Astrocyte of the cerebellum (primary cell): ENCODE results near the gene CACNA2D3.
A peak's percentile ranks its signal among the peaks of the same experiment; 100 is the strongest.

Experiments used
- DNase-seq: peaks from one replicate; pipeline ENCODE4 v3.0.0-alpha.2; 2011; ENCODE audit warnings: low read depth
- H3K4me3 ChIP-seq: 2 replicates; pipeline ENCODE4 v1.5.1; 2011; ENCODE audit warnings: mild to moderate bottlenecking, low read depth, low read length, moderate library complexity
- in situ Hi-C: cut with HindIII; loops from 2 replicates; pipeline ENCODE4 v1.10.0; 2017; ENCODE audit warnings: low sequenced_read_pairs
- TF ChIP-seq, protein P1 (sequence below): IDR thresholded peaks from 2 replicates; pipeline ENCODE4 v1.5.1; 2012; ENCODE audit warnings: low read length, low read depth, moderate library complexity, mild to moderate bottlenecking; ENCODE audit errors: missing control alignments

CACNA2D3 gene

GRCh38 chr3:54915976-54916375, 793.6 kb downstream of the CACNA2D3 start:
- H3K4me3 ChIP-seq: no peak overlapping the region
- TF ChIP-seq, protein P1, sequence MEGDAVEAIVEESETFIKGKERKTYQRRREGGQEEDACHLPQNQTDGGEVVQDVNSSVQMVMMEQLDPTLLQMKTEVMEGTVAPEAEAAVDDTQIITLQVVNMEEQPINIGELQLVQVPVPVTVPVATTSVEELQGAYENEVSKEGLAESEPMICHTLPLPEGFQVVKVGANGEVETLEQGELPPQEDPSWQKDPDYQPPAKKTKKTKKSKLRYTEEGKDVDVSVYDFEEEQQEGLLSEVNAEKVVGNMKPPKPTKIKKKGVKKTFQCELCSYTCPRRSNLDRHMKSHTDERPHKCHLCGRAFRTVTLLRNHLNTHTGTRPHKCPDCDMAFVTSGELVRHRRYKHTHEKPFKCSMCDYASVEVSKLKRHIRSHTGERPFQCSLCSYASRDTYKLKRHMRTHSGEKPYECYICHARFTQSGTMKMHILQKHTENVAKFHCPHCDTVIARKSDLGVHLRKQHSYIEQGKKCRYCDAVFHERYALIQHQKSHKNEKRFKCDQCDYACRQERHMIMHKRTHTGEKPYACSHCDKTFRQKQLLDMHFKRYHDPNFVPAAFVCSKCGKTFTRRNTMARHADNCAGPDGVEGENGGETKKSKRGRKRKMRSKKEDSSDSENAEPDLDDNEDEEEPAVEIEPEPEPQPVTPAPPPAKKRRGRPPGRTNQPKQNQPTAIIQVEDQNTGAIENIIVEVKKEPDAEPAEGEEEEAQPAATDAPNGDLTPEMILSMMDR: no peak
- DNase-seq: no peak
- in situ Hi-C loops: no loop called here

GRCh38 chr3:54916732-54917131, 794.4 kb downstream of the CACNA2D3 start:
- in situ Hi-C loops: no loop called here
- TF ChIP-seq, protein P1: no peak
- H3K4me3 ChIP-seq: no peak overlapping the region
- no peak for DNase-seq

DNA sequence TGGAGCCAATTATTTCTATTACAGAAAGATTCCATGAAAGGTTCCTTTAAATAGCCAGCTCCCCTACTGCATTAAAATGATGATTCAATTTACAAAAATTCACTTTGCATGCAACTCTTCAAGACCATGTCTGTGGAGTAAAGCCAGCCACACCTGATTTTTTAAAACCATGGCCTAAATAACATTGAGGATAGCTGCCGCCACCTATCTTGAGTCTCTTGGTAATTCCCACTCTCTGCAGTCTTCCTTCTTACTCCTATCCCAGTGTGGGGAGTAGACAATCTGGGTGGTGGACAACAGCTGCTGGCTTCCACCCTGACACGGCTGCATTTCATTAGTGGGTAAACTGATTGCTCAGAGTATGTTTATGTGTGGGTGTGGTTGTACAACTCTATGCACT, 794.8 kb downstream of the CACNA2D3 start:
- peak; percentile 31 for DNase-seq
- H3K4me3 ChIP-seq: no peak overlapping the region
- in situ Hi-C loops: no loop called here
- TF ChIP-seq, protein P1: no peak

- no peak for DNase-seq
- TF ChIP-seq, protein P1: no peak
- H3K4me3 ChIP-seq: no peak overlapping the region
- in situ Hi-C loops: no loop called here
Measured at GRCh38 chr3:54917862-54918261, 795.5 kb downstream of the CACNA2D3 start.

- in situ Hi-C loops: no loop called here
- TF ChIP-seq, protein P1: no peak
- DNase-seq: no peak
- no peak overlapping the region for H3K4me3 ChIP-seq
Measured at GRCh38 chr3:54918516-54918915, 796.2 kb downstream of the CACNA2D3 start.

- no peak for DNase-seq
- TF ChIP-seq, protein P1: no peak
- H3K4me3 ChIP-seq: no peak within 1 kb of the TSS
- in situ Hi-C loops: no loop called here
Measured at GRCh38 chr3:54928046-54928770, 805.9 kb downstream of the CACNA2D3 start, which contains the start of gene LRTM1. LRTM1 (minus strand) TSS chr3:54928059; CDS start chr3:54927911, 148 bp downstream.
